Bronchial epithelial cell (primary cell): ENCODE results near the gene OSBPL9. TPM values are rescaled to one million over a fixed set of nuclear protein-coding genes. Genes with fewer than 3 reads are reported as not detected.

Source experiments
- DNase-seq: peaks from one replicate; pipeline ENCODE4 v3.0.0-alpha.2; 2010; ENCODE audit warnings: low read depth
- FAIRE-seq: peaks from 2 replicates; lab custom pipeline; 2011; peaks lifted over from hg19 to GRCh38; lab: Jason Lieb, UNC
- H3K27me3 ChIP-seq: 2 replicates; pipeline ENCODE4 v1.5.1; 2011; ENCODE audit warnings: low read length; ENCODE audit not compliant: control insufficient read depth, insufficient read depth
- H3K36me3 ChIP-seq: 2 replicates; pipeline ENCODE4 v1.5.1; 2011; ENCODE audit warnings: low read length; ENCODE audit not compliant: control insufficient read depth, insufficient read depth
- H3K4me3 ChIP-seq: 2 replicates; pipeline ENCODE4 v1.5.1; 2011; ENCODE audit warnings: mild to moderate bottlenecking, low read depth, low read length, control low read depth
- CTCF ChIP-seq: IDR thresholded peaks from 2 replicates; pipeline ENCODE4 v1.5.1; 2011; ENCODE audit warnings: mild to moderate bottlenecking, moderate library complexity, low read length, control low read depth, inconsistent platforms; ENCODE audit not compliant: insufficient read depth, severe bottlenecking
- total RNA-seq: library from RNA; depleted of rRNA; stranded (reverse); fragments of >200 nt; gene quantifications from 2 replicates; pipeline ENCODE4 v1.2.1, GENCODE V29; 2014

Gene OSBPL9
- total RNA-seq, 1 donor from 2014 or later: 69.8 TPM

GRCh38 chr1:51671527-51672325, 54.8 kb downstream of the OSBPL9 start:
- no peak for FAIRE-seq
- no peak for DNase-seq
- no peaks in the 10 kb centered on the region for H3K36me3 ChIP-seq
- TF ChIP-seq CTCF: no peak
- H3K4me3 ChIP-seq: no peak overlapping the region
- no peaks in the 10 kb centered on the region for H3K27me3 ChIP-seq

- no peaks in the 10 kb centered on the region for H3K27me3 ChIP-seq
- no peaks in the 10 kb centered on the region for H3K36me3 ChIP-seq
- DNase-seq: no peak
- TF ChIP-seq CTCF: no peak
- no peak overlapping the region for H3K4me3 ChIP-seq
- FAIRE-seq: no peak
Observed at GRCh38 chr1:51673279-51673678, 56.4 kb downstream of the OSBPL9 start.

- FAIRE-seq (no peak), DNase-seq (peak; percentile 60)
- Histone ChIP-seq H3K36me3 (no peaks in the 10 kb centered on the region), H3K4me3 (no peak overlapping the region), H3K27me3 (no peaks in the 10 kb centered on the region)
- no peak for TF ChIP-seq CTCF
Observed at GRCh38 chr1:51675177-51675780, 58.4 kb downstream of the OSBPL9 start.

- FAIRE-seq: no peak
Observed at GRCh38 chr1:51679435-51679834, 62.5 kb downstream of the OSBPL9 start.

GRCh38 chr1:51684776-51685175, 67.9 kb downstream of the OSBPL9 start:
- H3K27me3 ChIP-seq: no peaks in the 10 kb centered on the region
- DNase-seq (no peak), FAIRE-seq (no peak)
- no peaks in the 10 kb centered on the region for H3K36me3 ChIP-seq
- TF ChIP-seq CTCF: no peak
- no peak overlapping the region for H3K4me3 ChIP-seq

More at GRCh38 chr1:51679435-51679834, 62.5 kb downstream of the OSBPL9 start:
- Histone ChIP-seq H3K4me3 (no peak overlapping the region), H3K36me3 (no peaks in the 10 kb centered on the region), H3K27me3 (no peaks in the 10 kb centered on the region)
- TF ChIP-seq CTCF: no peak
- peak; percentile 89 for DNase-seq

- peak; percentile 97 for DNase-seq
- Histone ChIP-seq H3K36me3 (no peaks in the 10 kb centered on the region), H3K4me3 (no peak overlapping the region), H3K27me3 (no peaks in the 10 kb centered on the region)
- FAIRE-seq: peak; percentile 82
- no peak for TF ChIP-seq CTCF
Observed at GRCh38 chr1:51686450-51686849, 69.6 kb downstream of the OSBPL9 start.
